ENCODE results near the gene PRKCE. TPM values are rescaled to one million over a fixed set of nuclear protein-coding genes. Genes with fewer than 3 reads are reported as not detected.

The PRKCE gene
- total RNA-seq, 1 experiment from 2014 or later: 1.3 TPM

DNA sequence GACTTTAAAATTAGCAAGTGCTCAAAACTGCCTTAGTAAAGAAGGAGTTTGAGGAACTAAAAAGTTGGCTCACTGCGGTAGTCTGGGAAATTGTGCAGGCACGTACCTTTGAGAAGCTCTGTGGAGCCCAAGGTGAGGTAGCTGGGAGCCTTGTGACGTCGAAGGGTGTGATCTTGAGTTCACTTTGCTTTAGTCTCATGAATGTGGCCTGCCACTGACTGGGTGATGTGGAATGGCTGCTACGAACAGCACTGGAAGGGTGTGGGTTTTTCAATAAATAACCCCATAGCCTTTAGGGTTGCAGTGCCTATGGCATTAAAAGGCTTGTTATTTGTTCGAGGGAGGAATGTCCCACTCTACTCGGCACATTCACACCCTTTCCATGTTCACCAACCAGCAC lies 312.3 kb downstream of the PRKCE start:
- no peaks in the 10 kb centered on the region for H3K36me3 Mint-ChIP-seq (ENCODE audit: insufficient read depth in 1 of 3, low read depth in 3 of 3)
- no peak overlapping the region for H2AFZ ChIP-seq (ENCODE audit: low read length)
- H3K79me2 ChIP-seq (ENCODE audit: insufficient read depth, low read length): no peaks in the 10 kb centered on the region
- H3K4me1 ChIP-seq (ENCODE audit: insufficient read depth, low read length): peaks cover 4% of the 10 kb centered on the region
- H3K27ac ChIP-seq (ENCODE audit: insufficient read length, low read depth, low read length): no peak overlapping the region
- TF ChIP-seq, protein P1, sequence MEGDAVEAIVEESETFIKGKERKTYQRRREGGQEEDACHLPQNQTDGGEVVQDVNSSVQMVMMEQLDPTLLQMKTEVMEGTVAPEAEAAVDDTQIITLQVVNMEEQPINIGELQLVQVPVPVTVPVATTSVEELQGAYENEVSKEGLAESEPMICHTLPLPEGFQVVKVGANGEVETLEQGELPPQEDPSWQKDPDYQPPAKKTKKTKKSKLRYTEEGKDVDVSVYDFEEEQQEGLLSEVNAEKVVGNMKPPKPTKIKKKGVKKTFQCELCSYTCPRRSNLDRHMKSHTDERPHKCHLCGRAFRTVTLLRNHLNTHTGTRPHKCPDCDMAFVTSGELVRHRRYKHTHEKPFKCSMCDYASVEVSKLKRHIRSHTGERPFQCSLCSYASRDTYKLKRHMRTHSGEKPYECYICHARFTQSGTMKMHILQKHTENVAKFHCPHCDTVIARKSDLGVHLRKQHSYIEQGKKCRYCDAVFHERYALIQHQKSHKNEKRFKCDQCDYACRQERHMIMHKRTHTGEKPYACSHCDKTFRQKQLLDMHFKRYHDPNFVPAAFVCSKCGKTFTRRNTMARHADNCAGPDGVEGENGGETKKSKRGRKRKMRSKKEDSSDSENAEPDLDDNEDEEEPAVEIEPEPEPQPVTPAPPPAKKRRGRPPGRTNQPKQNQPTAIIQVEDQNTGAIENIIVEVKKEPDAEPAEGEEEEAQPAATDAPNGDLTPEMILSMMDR (conservative IDR thresholded peaks at IDR 0.05): no peak
- H4K20me1 ChIP-seq (ENCODE audit: control insufficient read depth, insufficient read depth, insufficient read length): no peaks in the 10 kb centered on the region
- WGBS (ENCODE audit: extremely low coverage, insufficient read length, low lambda C conversion rate): no CpG with 5 or more reads among the region's 7 CpGs
- H3K27me3 ChIP-seq (ENCODE audit: insufficient read depth, low read length): no peaks in the 10 kb centered on the region
- no peak overlapping the region for H2BK12ac ChIP-seq (ENCODE audit: insufficient read length, low read depth, low read length)
- no peak overlapping the region for H2BK120ac ChIP-seq (ENCODE audit: low read depth, low read length, poor library complexity, severe bottlenecking)
- no peak overlapping the region for H3K4me2 ChIP-seq (ENCODE audit: insufficient read depth, insufficient read length, low read length)
- no peak overlapping the region for H2BK15ac ChIP-seq (ENCODE audit: low read depth, low read length)
- H3K23ac ChIP-seq (ENCODE audit: insufficient read length, low read depth, low read length): no peak overlapping the region
- no peak overlapping the region for H3K56ac ChIP-seq (ENCODE audit: insufficient read length, low read depth, low read length)
- no peaks in the 10 kb centered on the region for H3K79me1 ChIP-seq (ENCODE audit: insufficient read depth, low read depth, low read length, poor library complexity, severe bottlenecking)
- H3T11ph ChIP-seq (ENCODE audit: low read length): no peak overlapping the region
- no peak overlapping the region for H4K5ac ChIP-seq (ENCODE audit: insufficient read length, low read depth, low read length)
- H3K4me1 Mint-ChIP-seq: peaks cover 19 to 23% of the 10 kb centered on the region in 2 experiments
- H3K4me3 Mint-ChIP-seq: no peak overlapping the region
- H3K9me3 Mint-ChIP-seq: no peaks in the 10 kb centered on the region
- no peak overlapping the region for H2BK5ac ChIP-seq (ENCODE audit: insufficient read length, low read length)
- no peaks in the 10 kb centered on the region for H3K9me3 ChIP-seq (ENCODE audit: control insufficient read depth, low read depth, low read length)
- DNase-seq: no peak
- no peak overlapping the region for H3K9ac ChIP-seq (ENCODE audit: extremely low read depth, insufficient read length, low read length)
- H3K18ac ChIP-seq (ENCODE audit: insufficient read length, low read depth, low read length): no peak overlapping the region
- H3K4ac ChIP-seq (ENCODE audit: low read depth, low read length): no peak overlapping the region
- H2BK20ac ChIP-seq (ENCODE audit: low read depth, low read length, poor library complexity, severe bottlenecking): no peak overlapping the region
- no peak overlapping the region for H3K27ac Mint-ChIP-seq
- no peaks in the 10 kb centered on the region for H3K23me2 ChIP-seq (ENCODE audit: insufficient read length, low read depth, low read length, poor library complexity, severe bottlenecking)
- no peak overlapping the region for H2AK5ac ChIP-seq (ENCODE audit: insufficient read length, low read length)
- no peak overlapping the region for H4K8ac ChIP-seq (replicated peaks; ENCODE audit: insufficient read length, low read depth, low read length)
- no peak overlapping the region for H4K91ac ChIP-seq (ENCODE audit: insufficient read length, low read depth, low read length)
- peaks cover 3% of the 10 kb centered on the region for H3K27me3 Mint-ChIP-seq (ENCODE audit: low read depth)
- H3K14ac ChIP-seq (ENCODE audit: insufficient read depth, low read length): no peak overlapping the region
